K562 (cell line): Measurements from ENCODE around the gene FAM227B. TPM values are rescaled to one million over a fixed set of nuclear protein-coding genes. Genes with fewer than 3 reads are reported as not detected.

Source experiments
- ATAC-seq: fragments of 200-7000 bp; cut with Tn5 transposase; 3 replicates; pipeline ENCODE4 v1.9.1; 2020; ENCODE audit warnings: moderate library complexity
- BruUV-seq: library from RNA; stranded (reverse); fragments of 400-500 nt; replicated peaks from 2 replicates; lab custom pipeline; 2021; lab: Mats Ljungman, UMichigan
- CTCF ChIA-PET: fragments of 300-600 bp; formaldehyde crosslinking; extraction: SDS; loops from one replicate; lab custom pipeline; 2021; ENCODE audit warnings: low intra/inter-chr PET ratio; lab: Yijun Ruan, JAX
- POLR2A ChIA-PET: fragments of 300-600, 350-650 bp; sonication (Branson Sonifier 250); formaldehyde crosslinking; extraction: SDS; loops from one replicate; lab custom pipeline; 2021; ENCODE audit warnings: antibody characterized with exemption, inconsistent platforms; lab: Yijun Ruan, JAX
- DNase-seq, 4 experiments: peaks; one replicate each; pipeline versions ENCODE4 v3.0.0 to v3.0.0-alpha.2; 2011 to 2018; ENCODE audit warnings: low spot score in 3 of 4, mixed read lengths in 3 of 4; ENCODE audit errors: extremely low read depth in 1 of 4
- FAIRE-seq: peaks from 2 replicates; lab custom pipeline; 2011; peaks lifted over from hg19 to GRCh38; lab: Jason Lieb, UNC
- H2AFZ ChIP-seq: 2 replicates; pipeline ENCODE4 v1.6.0; 2011; ENCODE audit warnings: low read depth, low read length, control low read depth, inconsistent platforms
- H3K27ac ChIP-seq: fragments of 200-600 bp; 3 replicates; pipeline ENCODE4 v1.8.0; 2011; ENCODE audit warnings: low read depth, mild to moderate bottlenecking, control low read depth, inconsistent platforms, low read length, moderate library complexity, mixed read lengths; ENCODE audit errors: extremely low read depth
- H3K27me3 ChIP-seq, 2 experiments: fragments of 300-600 bp in 1 of 2; 2 replicates in 1 of 2; 3 replicates in 1 of 2; pipeline versions ENCODE4 v1.6.0 to v1.8.0; 2011; ENCODE audit warnings: inconsistent platforms in 2 of 2, low read length in 2 of 2, mild to moderate bottlenecking in 1 of 2, mixed read lengths in 1 of 2, moderate library complexity in 1 of 2; ENCODE audit not compliant: control insufficient read depth in 2 of 2, insufficient read depth in 2 of 2
- H3K36me3 ChIP-seq: fragments of 300-600 bp; 3 replicates; pipeline ENCODE4 v1.8.0; 2011; ENCODE audit warnings: mild to moderate bottlenecking, low read length, inconsistent platforms; ENCODE audit not compliant: control insufficient read depth, insufficient read depth
- H3K4me1 ChIP-seq, 2 experiments: fragments of 200-600 bp in 1 of 2; replicated peaks in 1 of 2; 2 replicates in 1 of 2; 3 replicates in 1 of 2; pipeline versions ENCODE4 v1.5.1 to v1.8.0; 2011; ENCODE audit warnings: inconsistent platforms in 2 of 2, low read length in 2 of 2, mild to moderate bottlenecking in 1 of 2, mixed read lengths in 1 of 2, moderate library complexity in 1 of 2; ENCODE audit not compliant: control insufficient read depth in 2 of 2, insufficient read depth in 2 of 2
- H3K4me2 ChIP-seq: 2 replicates; pipeline ENCODE4 v1.6.1; 2011; ENCODE audit warnings: low read length, control low read depth, inconsistent platforms, mixed read lengths; ENCODE audit not compliant: insufficient read depth
- H3K4me3 ChIP-seq: fragments of 200-600 bp; sonication (generic), shearing (Covaris generic); 2 replicates; pipeline ENCODE4 v1.5.1; 2016; ENCODE audit warnings: control low read depth, inconsistent platforms
- H3K79me2 ChIP-seq: fragments of 200-600 bp; 3 replicates; pipeline ENCODE4 v1.8.0; 2011; ENCODE audit warnings: low read length, inconsistent platforms; ENCODE audit not compliant: control insufficient read depth, insufficient read depth
- H3K9ac ChIP-seq, 2 experiments: 2 replicates each; pipeline versions ENCODE4 v1.6.0 to v1.6.1; 2011; ENCODE audit warnings: low read depth in 2 of 2, low read length in 2 of 2, control low read depth in 1 of 2, inconsistent platforms in 1 of 2, mild to moderate bottlenecking in 1 of 2, mixed read lengths in 1 of 2; ENCODE audit not compliant: insufficient read depth in 1 of 2
- H3K9me1 ChIP-seq: one replicate; pipeline ENCODE4 v1.6.0; 2011; ENCODE audit warnings: inconsistent platforms, mild to moderate bottlenecking, low read length, moderate library complexity; ENCODE audit not compliant: control insufficient read depth, insufficient read depth
- H3K9me3 ChIP-seq: replicated peaks from 2 replicates; pipeline ENCODE4 v1.5.1; 2011; ENCODE audit warnings: low read depth, low read length, inconsistent platforms; ENCODE audit not compliant: control insufficient read depth, insufficient read depth
- H4K20me1 ChIP-seq: replicated peaks from 2 replicates; pipeline ENCODE4 v1.6.1; 2011; ENCODE audit warnings: low read length, inconsistent platforms, mixed read lengths; ENCODE audit not compliant: control insufficient read depth, insufficient read depth
- FUS ChIP-seq: fragments of 200-400 bp; formaldehyde crosslinking; optimal IDR thresholded peaks from 2 replicates; pipeline ENCODE3; 2017; ENCODE audit warnings: low read depth, low read length
- KAT2B ChIP-seq: IDR thresholded peaks from one replicate; pipeline ENCODE4 v1.6.1; 2012; ENCODE audit warnings: low read depth, mild to moderate bottlenecking, control low read depth, inconsistent platforms, low read length, moderate library complexity
- PHF20 ChIP-seq: fragments of 450-650 bp; IDR thresholded peaks from 2 replicates; pipeline ENCODE4 v1.6.1; 2018; ENCODE audit not compliant: partially characterized antibody
- PRPF4 ChIP-seq: fragments of 200-400 bp; formaldehyde crosslinking; IDR thresholded peaks from one replicate; pipeline ENCODE4 v1.6.1; 2017; ENCODE audit warnings: low read length, low read depth, mild to moderate bottlenecking; ENCODE audit not compliant: insufficient read depth, poor library complexity, severe bottlenecking
- TCFL5 ChIP-seq: fragments of 250-450 bp; sonication (Bioruptor Pico); conservative IDR thresholded peaks from 2 replicates; pipeline ENCODE4 v1.6.1; 2021; ENCODE audit warnings: mild to moderate bottlenecking, moderate library complexity, matching md5 sums
- TOE1 ChIP-seq, 2 experiments: fragments of 450-650 bp in 1 of 2; sonication (generic) in 1 of 2; formaldehyde crosslinking in 1 of 2; IDR thresholded peaks; 2 replicates each; pipeline versions ENCODE4 v1.7.1 to v1.8.0; 2016 to 2022; ENCODE audit warnings: borderline replicate concordance in 2 of 2, mild to moderate bottlenecking in 2 of 2, antibody characterized with exemption in 1 of 2, inconsistent platforms in 1 of 2, low read depth in 1 of 2, missing genetic modification reagents in 1 of 2, moderate library complexity in 1 of 2
- ZNF347 ChIP-seq: fragments of 450-650 bp; formaldehyde crosslinking; IDR thresholded peaks from 2 replicates; pipeline ENCODE4 v1.4.0; 2020; ENCODE audit warnings: low read depth, mild to moderate bottlenecking, moderate library complexity
- ZNF551 ChIP-seq: fragments of 250-450 bp; sonication (Bioruptor Pico); IDR thresholded peaks from 2 replicates; pipeline ENCODE4 v1.5.0; 2021; ENCODE audit warnings: mild to moderate bottlenecking, moderate library complexity
- WGBS: fragments of 100-300 bp; shearing (Covaris generic); methylation state at CpG from one replicate; pipeline ENCODE4 v1.1.6; 2016; ENCODE audit warnings: low coverage, mixed read lengths; ENCODE audit not compliant: insufficient coverage; ENCODE audit errors: missing lambda C conversion rate; 5-methylcytosine and 5-hydroxymethylcytosine counted together
- in situ Hi-C: fragments of 300-500 bp; cut with MboI; formaldehyde crosslinking; loops from 4 replicates; pipeline ENCODE4 v1.15.0; 2018; ENCODE audit warnings: inconsistent platforms, mixed read lengths
- intact Hi-C: fragments of 100-400 bp; cut with micrococcal nuclease; formaldehyde crosslinking; loops from 2 replicates; pipeline ENCODE4 v1.14.2; 2022
- polyA plus RNA-seq, 8 experiments: library from polyadenylated mRNA; depleted of rRNA in 4 of 8; stranded (reverse) in 5 of 8; unstranded in 3 of 8; fragments of >200 nt; fragmentation: Nextera tagmentation in 2 of 8; fragmentation: Illumina TruSeq in 1 of 8; extraction: Ambion mirVana in 2 of 8; extraction: Trizol in 1 of 8; gene quantifications; 2 replicates each; pipeline versions ENCODE4 v1.2.1 to v1.2.3, GENCODE V29; 2011 to 2014; ENCODE audit warnings: inconsistent platforms in 1 of 8, missing spikeins in 1 of 8
- total RNA-seq, 7 experiments: library from RNA; depleted of rRNA in 6 of 7; stranded (reverse); fragments of >200 nt in 6 of 7; fragmentation: Illumina TruSeq in 2 of 7; extraction: Trizol in 2 of 7; gene quantifications; 2 replicates each; pipeline versions ENCODE4 v1.2.1 to v1.2.3, GENCODE V29; 2011 to 2021; ENCODE audit warnings: low replicate concordance in 1 of 7
- TF ChIP-seq, protein P1 (sequence below): fragments of 200-800 bp; sonication (Bioruptor generic); IDR thresholded peaks from 2 replicates; pipeline ENCODE4 v1.6.1; 2017; ENCODE audit warnings: missing genetic modification characterization, missing compliant biosample characterization
- TF ChIP-seq, protein P2 (sequence below): fragments of 450-650 bp; IDR thresholded peaks from 2 replicates; pipeline ENCODE4 v1.6.1; 2016

The FAM227B gene
- total and polyA plus RNA-seq, 9 of the 15 experiments (the other 6 are each of a cell fraction or from before 2014, with no cell fraction given): 5.1 to 12.5 (median 11.2) TPM

DNA sequence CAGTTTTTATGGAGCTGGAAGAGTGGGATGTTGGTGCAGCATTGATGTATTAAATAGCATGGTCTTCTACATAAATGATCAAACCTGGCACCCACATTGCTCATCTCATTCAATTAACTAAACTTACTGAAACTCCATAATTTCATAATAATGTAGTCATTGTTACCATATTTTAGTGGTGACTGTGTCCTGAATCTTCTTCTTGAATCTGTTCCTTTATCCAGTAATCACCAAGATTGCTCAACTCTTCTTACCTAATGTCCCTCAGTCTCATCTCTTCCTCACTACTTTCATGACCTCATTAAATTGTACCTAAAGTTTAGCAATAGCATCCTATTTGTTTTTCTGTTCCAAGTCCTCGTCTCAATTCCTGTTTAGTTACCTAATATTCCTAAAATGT, 127.8 kb downstream of the FAM227B start (continued):
- TF ChIP-seq ZNF551 (CRISPR knock-in tag) (no peak), PRPF4 (no peak)
- TF ChIP-seq, all 486 proteins: peak for 0

DNA sequence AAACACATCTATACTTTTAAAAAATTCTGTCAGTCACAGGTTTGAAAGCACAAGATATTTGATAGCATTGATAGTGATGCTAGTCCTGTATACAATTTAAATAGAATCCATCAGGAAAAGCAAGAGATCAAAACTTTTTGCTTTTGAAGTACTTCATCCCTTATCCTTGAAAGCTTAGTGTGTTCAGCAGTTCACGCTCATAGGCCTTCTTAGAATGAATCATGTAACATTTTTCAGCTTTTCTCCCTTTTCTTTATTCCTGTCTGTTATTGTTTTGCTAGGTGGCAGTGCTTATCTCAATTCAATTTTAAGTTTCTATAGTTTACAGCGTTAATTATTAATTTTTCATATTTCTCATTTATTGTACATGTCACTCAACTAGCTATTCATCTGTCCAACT, 128.5 kb downstream of the FAM227B start:
- Histone ChIP-seq H3K36me3 (no peaks in the 10 kb centered on the region), H4K20me1 (no peaks in the 10 kb centered on the region), H3K27me3 (no peaks in the 10 kb centered on the region), H3K79me2 (no peaks in the 10 kb centered on the region), H3K9ac (no peak overlapping the region), H3K9me1 (no peaks in the 10 kb centered on the region), H3K4me3 (no peak overlapping the region), H2AFZ (no peak overlapping the region), H3K4me1 (no peaks in the 10 kb centered on the region), H3K4me2 (no peak overlapping the region), H3K9me3 (no peaks in the 10 kb centered on the region), H3K27ac (no peak overlapping the region)
- CTCF ChIA-PET: no interaction called here
- no peak for TF ChIP-seq TCFL5 (CRISPR knock-in tag)
- TF ChIP-seq PHF20: no peak
- TF ChIP-seq, protein P1, sequence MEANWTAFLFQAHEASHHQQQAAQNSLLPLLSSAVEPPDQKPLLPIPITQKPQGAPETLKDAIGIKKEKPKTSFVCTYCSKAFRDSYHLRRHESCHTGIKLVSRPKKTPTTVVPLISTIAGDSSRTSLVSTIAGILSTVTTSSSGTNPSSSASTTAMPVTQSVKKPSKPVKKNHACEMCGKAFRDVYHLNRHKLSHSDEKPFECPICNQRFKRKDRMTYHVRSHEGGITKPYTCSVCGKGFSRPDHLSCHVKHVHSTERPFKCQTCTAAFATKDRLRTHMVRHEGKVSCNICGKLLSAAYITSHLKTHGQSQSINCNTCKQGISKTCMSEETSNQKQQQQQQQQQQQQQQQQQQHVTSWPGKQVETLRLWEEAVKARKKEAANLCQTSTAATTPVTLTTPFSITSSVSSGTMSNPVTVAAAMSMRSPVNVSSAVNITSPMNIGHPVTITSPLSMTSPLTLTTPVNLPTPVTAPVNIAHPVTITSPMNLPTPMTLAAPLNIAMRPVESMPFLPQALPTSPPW: no peak
- TF ChIP-seq KAT2B: no peak
- no peak for TF ChIP-seq ZNF347 (CRISPR knock-in tag)
- TF ChIP-seq TOE1 (IDR thresholded peaks at IDR 0.05; ENCODE audit: borderline replicate concordance): no peak
- no peak for TF ChIP-seq TOE1 (CRISPR knock-in tag; IDR thresholded peaks at IDR 0.05; ENCODE audit: borderline replicate concordance, low read depth)
- TF ChIP-seq FUS: no peak
- TF ChIP-seq, protein P2, sequence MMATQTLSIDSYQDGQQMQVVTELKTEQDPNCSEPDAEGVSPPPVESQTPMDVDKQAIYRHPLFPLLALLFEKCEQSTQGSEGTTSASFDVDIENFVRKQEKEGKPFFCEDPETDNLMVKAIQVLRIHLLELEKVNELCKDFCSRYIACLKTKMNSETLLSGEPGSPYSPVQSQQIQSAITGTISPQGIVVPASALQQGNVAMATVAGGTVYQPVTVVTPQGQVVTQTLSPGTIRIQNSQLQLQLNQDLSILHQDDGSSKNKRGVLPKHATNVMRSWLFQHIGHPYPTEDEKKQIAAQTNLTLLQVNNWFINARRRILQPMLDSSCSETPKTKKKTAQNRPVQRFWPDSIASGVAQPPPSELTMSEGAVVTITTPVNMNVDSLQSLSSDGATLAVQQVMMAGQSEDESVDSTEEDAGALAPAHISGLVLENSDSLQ: no peak
- POLR2A ChIA-PET: no interaction called here
- BruUV-seq: no TSS peak
- ATAC-seq: no peak
- intact Hi-C loops: no loop called here
- FAIRE-seq: no peak
- 3% methylated on average over 2 of the region's 2 CpGs for WGBS
- no peak for DNase-seq
- in situ Hi-C loops: no loop called here
